ENCODE data around the gene RASL12.

RASL12 gene

GRCh38 chr15:65067645-65068402 lies at the start of gene RASL12:
RASL12 (minus strand) TSS chr15:65067991; CDS start chr15:65067835, 156 bp downstream.
- no peak for TF ChIP-seq CTCF (IDR thresholded peaks at IDR 0.05; ENCODE audit: borderline replicate concordance, control extremely low read depth, extremely low read depth, insufficient read depth, missing control alignments)
- no peak for DNase-seq (ENCODE audit: low spot score)
- in situ Hi-C loops (cut with MboI; ENCODE audit: low sequenced_read_pairs, unreplicated experiment): no loop called here

- in situ Hi-C loops (cut with MboI; ENCODE audit: low sequenced_read_pairs, unreplicated experiment): no loop called here
- DNase-seq (ENCODE audit: low spot score): no peak
These were observed 47.8 kb upstream of the RASL12 start for GRCh38 chr15:65115542-65115941.

GRCh38 chr15:65115086-65115485 lies 47.3 kb upstream of the RASL12 start, which contains the start of gene UBAP1L:
UBAP1L (minus strand) TSS chr15:65115200; CDS start chr15:65106215, 8,985 bp downstream.
- DNase-seq (ENCODE audit: low spot score): no peak
- in situ Hi-C loops (cut with MboI; ENCODE audit: low sequenced_read_pairs, unreplicated experiment): no loop called here
- no peak for TF ChIP-seq CTCF (IDR thresholded peaks at IDR 0.05; ENCODE audit: borderline replicate concordance, control extremely low read depth, extremely low read depth, insufficient read depth, missing control alignments)

More at GRCh38 chr15:65115542-65115941, 47.8 kb upstream of the RASL12 start:
- TF ChIP-seq CTCF (IDR thresholded peaks at IDR 0.05; ENCODE audit: borderline replicate concordance, control extremely low read depth, extremely low read depth, insufficient read depth, missing control alignments): no peak

- no peak for TF ChIP-seq CTCF (IDR thresholded peaks at IDR 0.05; ENCODE audit: borderline replicate concordance, control extremely low read depth, extremely low read depth, insufficient read depth, missing control alignments)
- in situ Hi-C loops (cut with MboI; ENCODE audit: low sequenced_read_pairs, unreplicated experiment): no loop called here
- no peak for DNase-seq (ENCODE audit: low spot score)
These were observed 43.0 kb upstream of the RASL12 start for GRCh38 chr15:65110676-65111292.

GRCh38 chr15:65106011-65106590 lies 38.3 kb upstream of the RASL12 start:
- no peak for TF ChIP-seq CTCF (IDR thresholded peaks at IDR 0.05; ENCODE audit: borderline replicate concordance, control extremely low read depth, extremely low read depth, insufficient read depth, missing control alignments)
- in situ Hi-C loops (cut with MboI; ENCODE audit: low sequenced_read_pairs, unreplicated experiment): no loop called here
- DNase-seq (ENCODE audit: low spot score): no peak

GRCh38 chr15:65105038-65105437 lies 37.2 kb upstream of the RASL12 start:
- no peak for TF ChIP-seq CTCF (IDR thresholded peaks at IDR 0.05; ENCODE audit: borderline replicate concordance, control extremely low read depth, extremely low read depth, insufficient read depth, missing control alignments)
- in situ Hi-C loops (cut with MboI; ENCODE audit: low sequenced_read_pairs, unreplicated experiment): no loop called here
- no peak for DNase-seq (ENCODE audit: low spot score)

All from GM13976 (cell line).